GM11168 (cell line): ENCODE data around the gene SBK3.
"Not testable (repeated sequence)": the region's sequence is repeated elsewhere in the genome, so short reads cannot be mapped to it uniquely, and the experiment has no call there.

Source experiments
- in situ Hi-C: fragments of 300-500 bp; cut with MboI; formaldehyde crosslinking; loops from one replicate; pipeline ENCODE4 v1.12.0; 2022; ENCODE audit warnings: low sequenced_read_pairs; ENCODE audit not compliant: unreplicated experiment

SBK3 gene

GRCh38 chr19:55543567-55543966 is 1.8 kb downstream of the SBK3 start:
- in situ Hi-C loops, result no loop called here

GRCh38 chr19:55542292-55542855 is 3.0 kb downstream of the SBK3 start:
- in situ Hi-C loops, result no loop called here

GRCh38 chr19:55541091-55541490 is 4.3 kb downstream of the SBK3 start:
- in situ Hi-C loops, result no loop called here

GRCh38 chr19:55540619-55541018 is 4.7 kb downstream of the SBK3 start:
- in situ Hi-C loops, result no loop called here

- in situ Hi-C loops, result no loop called here
These were observed 6.0 kb downstream of the SBK3 start for GRCh38 chr19:55539090-55539984.

GRCh38 chr19:55538132-55538531 is 7.2 kb downstream of the SBK3 start:
- in situ Hi-C loops, result no loop called here

- in situ Hi-C loops, result no loop called here
These were observed 7.6 kb downstream of the SBK3 start for GRCh38 chr19:55537741-55538111.

- in situ Hi-C loops, result no loop called here
These were observed 8.2 kb downstream of the SBK3 start, which contains the start of gene SBK2 for GRCh38 chr19:55536951-55537740. SBK2 (minus strand) TSS chr19:55537133; CDS start chr19:55536294, 839 bp downstream.

GRCh38 chr19:55536366-55536765 is 9.0 kb downstream of the SBK3 start:
- in situ Hi-C loops, result no loop called here

GRCh38 chr19:55535965-55536350 is 9.4 kb downstream of the SBK3 start:
- in situ Hi-C loops, result no loop called here

GRCh38 chr19:55535173-55535964 is 10.0 kb downstream of the SBK3 start:
- in situ Hi-C loops, result no loop called here

GRCh38 chr19:55534280-55534679 is 11.1 kb downstream of the SBK3 start:
- in situ Hi-C loops, result not testable (repeated sequence)

GRCh38 chr19:55530996-55531395 is 14.3 kb downstream of the SBK3 start:
- in situ Hi-C loops, result no loop called here

- in situ Hi-C loops, result no loop called here
These were observed 15.6 kb downstream of the SBK3 start for GRCh38 chr19:55529636-55530234.

- in situ Hi-C loops, result no loop called here
These were observed 17.1 kb downstream of the SBK3 start for GRCh38 chr19:55528030-55528803.

- in situ Hi-C loops, result no loop called here
These were observed 17.9 kb downstream of the SBK3 start for GRCh38 chr19:55527197-55528029.

- in situ Hi-C loops, result no loop called here
These were observed 18.8 kb downstream of the SBK3 start for GRCh38 chr19:55526216-55527196.
